Activated CD4-positive, alpha-beta memory T cell treated with anti-CD3 and anti-CD28 coated beads, Interleukin-2, amount 10 ng/mL, durations not matched to agents 7 days and 5 days (primary cell): ENCODE results near the gene LCNL1. TPM values are rescaled to one million over a fixed set of nuclear protein-coding genes. Genes with fewer than 3 reads are reported as not detected.
A peak's percentile ranks its signal among the peaks of the same experiment; 100 is the strongest.

Experiments
- CTCF ChIA-PET: fragments of 350-600 bp; sonication (Branson Sonifier 250); formaldehyde crosslinking; loops from one replicate; lab custom pipeline; 2021; ENCODE audit warnings: antibody characterized with exemption, inconsistent platforms; lab: Charles Lee
- POLR2A ChIA-PET: fragments of 350-600 bp; sonication (Branson Sonifier 250); formaldehyde crosslinking; loops from one replicate; lab custom pipeline; 2021; ENCODE audit warnings: antibody characterized with exemption; lab: Charles Lee
- DNase-seq: peaks from one replicate; pipeline ENCODE4 v3.0.0-alpha.2; 2020
- H3K27ac Mint-ChIP-seq: one replicate; pipeline ENCODE4 v1.8.0; 2021; ENCODE audit warnings: mild to moderate bottlenecking, mixed read lengths
- H3K27me3 Mint-ChIP-seq: one replicate; pipeline ENCODE4 v1.8.0; 2021; ENCODE audit warnings: mixed read lengths
- H3K36me3 Mint-ChIP-seq: one replicate; pipeline ENCODE4 v1.8.0; 2021; ENCODE audit warnings: low read depth, mixed read lengths
- H3K4me1 Mint-ChIP-seq: one replicate; pipeline ENCODE4 v1.8.0; 2021; ENCODE audit warnings: mixed read lengths
- H3K4me3 Mint-ChIP-seq: one replicate; pipeline ENCODE4 v1.8.0; 2021; ENCODE audit warnings: mild to moderate bottlenecking, mixed read lengths
- H3K9me3 Mint-ChIP-seq: one replicate; pipeline ENCODE4 v1.8.0; 2021; ENCODE audit warnings: mixed read lengths
- total RNA-seq, 2 experiments: library from RNA; stranded (reverse); gene quantifications; one replicate each; pipeline ENCODE4 v1.2.3, GENCODE V29; 2021

Gene LCNL1
- total RNA-seq, 2 experiments from 2014 or later: 0.98 to 1.0 TPM

- Mint-ChIP-seq H3K9me3 (no peaks in the 10 kb centered on the region), H3K4me3 (peak overlapping the region; percentile 71), H3K36me3 (no peaks in the 10 kb centered on the region), H3K27ac (peak overlapping the region; percentile 77), H3K27me3 (peaks cover 1% of the 10 kb centered on the region), H3K4me1 (peaks cover 33% of the 10 kb centered on the region)
- CTCF ChIA-PET: interaction anchor here (0.7 to 3.8 kb wide), 11 partner anchors 11 to 162 kb away, joined by 3 to 27 read pairs (median 7); partner anchors contain the start of gene PAXX
- POLR2A ChIA-PET: interaction anchor here (0.7 to 4.2 kb wide), 12 partner anchors 11 to 266 kb away, joined by 3 to 70 read pairs (median 5); partner anchors contain the start of genes CLIC3, FBXW5, FUT7 and PAXX
- DNase-seq: peak; percentile 54
Observed at GRCh38 chr9:136974817-136975535, 7.8 kb upstream of the LCNL1 start.

- H3K27ac Mint-ChIP-seq: peak overlapping the region; percentile 77
- peaks cover 1% of the 10 kb centered on the region for H3K27me3 Mint-ChIP-seq
- ChIA-PET POLR2A (interaction anchor here (0.6 to 4.2 kb wide), 10 partner anchors 10 to 59 kb away, joined by 3 to 70 read pairs (median 6); partner anchors contain the start of genes CLIC3, FBXW5 and PAXX), CTCF (interaction anchor here (0.7 to 3.8 kb wide), 13 partner anchors 10 to 163 kb away, joined by 3 to 27 read pairs (median 5); partner anchors contain the start of gene PAXX)
- peak overlapping the region; percentile 71 for H3K4me3 Mint-ChIP-seq
- H3K4me1 Mint-ChIP-seq: peaks cover 33% of the 10 kb centered on the region
- peak; percentile 64 for DNase-seq
- H3K36me3 Mint-ChIP-seq: no peaks in the 10 kb centered on the region
- H3K9me3 Mint-ChIP-seq: no peaks in the 10 kb centered on the region
Observed at GRCh38 chr9:136975644-136976043, 7.1 kb upstream of the LCNL1 start.

- ChIA-PET CTCF (interaction anchor here (0.5 to 3.8 kb wide), 6 partner anchors 10 to 574 kb away, joined by 3 to 27 read pairs (median 17); partner anchors contain the start of genes MRPL41 and PAXX), POLR2A (interaction anchor here (1.1 to 4.2 kb wide), 5 partner anchors 10 to 89 kb away, joined by 3 to 70 read pairs (median 13); partner anchors contain the start of gene PAXX)
- Mint-ChIP-seq H3K4me3 (peak within 1 kb of the TSS; percentile 71), H3K4me1 (peaks cover 33% of the 10 kb centered on the region), H3K27ac (peak within 1 kb of the TSS; percentile 52), H3K9me3 (no peaks in the 10 kb centered on the region), H3K36me3 (no peaks in the 10 kb centered on the region), H3K27me3 (peaks cover 1% of the 10 kb centered on the region)
- DNase-seq: no peak
Observed at GRCh38 chr9:136977223-136977622, 5.6 kb upstream of the LCNL1 start, which contains the start of gene PTGDS. PTGDS (plus strand) TSS chr9:136977504; CDS start chr9:136977579, 75 bp downstream.

- H3K4me1 Mint-ChIP-seq: peaks cover 33% of the 10 kb centered on the region
- no peaks in the 10 kb centered on the region for H3K9me3 Mint-ChIP-seq
- ChIA-PET POLR2A (interaction anchor here (0.8 to 3.0 kb wide), 5 partner anchors 11 to 33 kb away, joined by 3 to 29 read pairs (median 5); partner anchors contain the start of genes C8G, CLIC3, FBXW5 and PAXX), CTCF (interaction anchor here (0.6 to 1.5 kb wide), 5 partner anchors 8 to 57 kb away, joined by 3 to 6 read pairs (median 3); partner anchors contain the start of gene PAXX)
- no peak for DNase-seq
- H3K36me3 Mint-ChIP-seq: no peaks in the 10 kb centered on the region
- H3K4me3 Mint-ChIP-seq: peak overlapping the region; percentile 27
- H3K27ac Mint-ChIP-seq: no peak overlapping the region
- H3K27me3 Mint-ChIP-seq: peaks cover 1% of the 10 kb centered on the region
Observed at GRCh38 chr9:136977649-136978072, 5.1 kb upstream of the LCNL1 start.

- peaks cover 33% of the 10 kb centered on the region for H3K4me1 Mint-ChIP-seq
- peaks cover 1% of the 10 kb centered on the region for H3K27me3 Mint-ChIP-seq
Observed at GRCh38 chr9:136978073-136978864, 4.5 kb upstream of the LCNL1 start.

GRCh38 chr9:136978865-136979544, 3.8 kb upstream of the LCNL1 start:
- Mint-ChIP-seq H3K36me3 (peaks cover 3% of the 10 kb centered on the region), H3K4me3 (no peak overlapping the region), H3K27ac (no peak overlapping the region), H3K4me1 (peaks cover 32% of the 10 kb centered on the region), H3K27me3 (peaks cover 8% of the 10 kb centered on the region), H3K9me3 (no peaks in the 10 kb centered on the region)
- DNase-seq: no peak
- ChIA-PET POLR2A (interaction anchor here (1.2 to 3.0 kb wide), 4 partner anchors 12 to 18 kb away, joined by 3 to 29 read pairs (median 7); partner anchors contain the start of genes CLIC3 and PAXX), CTCF (interaction anchor here (0.8 to 1.5 kb wide), 6 partner anchors 13 to 97 kb away, joined by 3 to 6 read pairs (median 3); partner anchors contain the start of gene PAXX)

More at GRCh38 chr9:136978073-136978864, 4.5 kb upstream of the LCNL1 start:
- no peaks in the 10 kb centered on the region for H3K9me3 Mint-ChIP-seq
- ChIA-PET CTCF (interaction anchor here (0.6 to 1.5 kb wide), 7 partner anchors 8 to 96 kb away, joined by 3 to 6 read pairs (median 3); partner anchors contain the start of gene PAXX), POLR2A (interaction anchor here (0.8 to 3.0 kb wide), 6 partner anchors 12 to 34 kb away, joined by 3 to 29 read pairs (median 4); partner anchors contain the start of genes C8G, CLIC3, FBXW5 and PAXX)
- no peak overlapping the region for H3K4me3 Mint-ChIP-seq
- H3K27ac Mint-ChIP-seq: no peak overlapping the region
- no peaks in the 10 kb centered on the region for H3K36me3 Mint-ChIP-seq
- DNase-seq: peak; percentile 83

- peaks cover 11% of the 10 kb centered on the region for H3K27me3 Mint-ChIP-seq
- H3K9me3 Mint-ChIP-seq: no peaks in the 10 kb centered on the region
- ChIA-PET POLR2A (no interaction called here), CTCF (no interaction called here)
- DNase-seq: no peak
- H3K4me3 Mint-ChIP-seq: no peak overlapping the region
- H3K4me1 Mint-ChIP-seq: peaks cover 23% of the 10 kb centered on the region
- H3K27ac Mint-ChIP-seq: no peak overlapping the region
- H3K36me3 Mint-ChIP-seq: peaks cover 3% of the 10 kb centered on the region
Observed at GRCh38 chr9:136979769-136980587, 2.8 kb upstream of the LCNL1 start.

- POLR2A ChIA-PET: no interaction called here
- H3K9me3 Mint-ChIP-seq: no peaks in the 10 kb centered on the region
Observed at GRCh38 chr9:136980669-136981478, 1.9 kb upstream of the LCNL1 start.

GRCh38 chr9:136981588-136982231, 1.1 kb upstream of the LCNL1 start:
- no peak overlapping the region for H3K4me3 Mint-ChIP-seq
- H3K27ac Mint-ChIP-seq: no peak overlapping the region
- H3K9me3 Mint-ChIP-seq: no peaks in the 10 kb centered on the region
- H3K36me3 Mint-ChIP-seq: peaks cover 3% of the 10 kb centered on the region
- peaks cover 18% of the 10 kb centered on the region for H3K27me3 Mint-ChIP-seq
- no peak for DNase-seq
- POLR2A ChIA-PET: interaction anchor here (1.4 kb wide), 1 partner anchor 10 kb away, joined by 5 read pairs; no protein-coding TSS in a partner anchor
- H3K4me1 Mint-ChIP-seq: peaks cover 8% of the 10 kb centered on the region
- CTCF ChIA-PET: no interaction called here

More at GRCh38 chr9:136980669-136981478, 1.9 kb upstream of the LCNL1 start:
- Mint-ChIP-seq H3K27me3 (peaks cover 14% of the 10 kb centered on the region), H3K36me3 (peaks cover 3% of the 10 kb centered on the region), H3K4me3 (no peak overlapping the region), H3K4me1 (peaks cover 14% of the 10 kb centered on the region), H3K27ac (no peak overlapping the region)
- no peak for DNase-seq
- CTCF ChIA-PET: no interaction called here

- DNase-seq: no peak
- Mint-ChIP-seq H3K9me3 (no peaks in the 10 kb centered on the region), H3K4me1 (peaks cover 4% of the 10 kb centered on the region), H3K36me3 (peaks cover 3% of the 10 kb centered on the region), H3K27me3 (peaks cover 26% of the 10 kb centered on the region), H3K4me3 (no peak overlapping the region), H3K27ac (no peak overlapping the region)
- POLR2A ChIA-PET: no interaction called here
- CTCF ChIA-PET: no interaction called here
Observed at GRCh38 chr9:136983167-136983566, 374 bp downstream of the LCNL1 start.
